ENCODE data around the gene GABBR2.

DNA sequence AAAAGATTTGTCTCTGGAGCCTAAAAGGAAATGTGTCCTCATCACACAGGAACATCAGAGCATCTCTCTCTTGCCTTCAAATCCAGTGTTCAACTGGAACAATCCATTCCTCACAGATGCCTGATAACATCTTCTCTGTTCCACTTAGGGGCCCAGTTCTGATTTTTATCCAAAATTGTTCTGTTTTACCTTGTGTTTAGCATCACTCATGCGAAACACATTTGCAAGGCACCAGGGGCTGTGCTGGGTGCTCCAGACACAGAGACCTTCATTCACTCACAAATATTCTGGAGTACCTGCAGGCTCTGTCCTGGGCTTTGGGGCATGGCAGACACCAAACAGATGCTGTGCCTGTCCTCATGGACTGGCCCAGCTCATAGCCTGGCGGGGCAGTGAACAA is 13.8 kb downstream of the GABBR2 start:
- no peak for TF ChIP-seq POLR2AphosphoS5 (IDR thresholded peaks at IDR 0.05; ENCODE audit: low read depth, low read length)
- no peak for TF ChIP-seq POLR2A (IDR thresholded peaks at IDR 0.05; ENCODE audit: low read depth, low read length)
- no peak for TF ChIP-seq TAF1 (IDR thresholded peaks at IDR 0.05; ENCODE audit: borderline replicate concordance, low read depth, low read length)

Data from GM12892 (cell line).